Activated naive CD4-positive, alpha-beta T cell treated with anti-CD3 and anti-CD28 coated beads, Interleukin-2, amount 10 ng/mL, durations not matched to agents 7 days and 5 days (primary cell): ENCODE measurements around the gene GTPBP10.

Experiments used
- CTCF ChIA-PET: fragments of 350-600 bp; sonication (Branson Sonifier 250); formaldehyde crosslinking; loops from one replicate; lab custom pipeline; 2021; ENCODE audit warnings: antibody characterized with exemption; lab: Charles Lee
- DNase-seq: peaks from one replicate; pipeline ENCODE4 v3.0.0-alpha.2; 2020
- H3K27ac Mint-ChIP-seq: one replicate; pipeline ENCODE4 v1.8.0; 2021; ENCODE audit warnings: mild to moderate bottlenecking, moderate library complexity, mixed read lengths
- H3K27me3 Mint-ChIP-seq: one replicate; pipeline ENCODE4 v1.8.0; 2021; ENCODE audit warnings: mild to moderate bottlenecking, mixed read lengths
- H3K36me3 Mint-ChIP-seq: one replicate; pipeline ENCODE4 v1.8.0; 2021; ENCODE audit warnings: mixed read lengths
- H3K4me1 Mint-ChIP-seq: one replicate; pipeline ENCODE4 v1.8.0; 2021; ENCODE audit warnings: mixed read lengths
- H3K4me3 Mint-ChIP-seq: one replicate; pipeline ENCODE4 v1.8.0; 2021; ENCODE audit warnings: mild to moderate bottlenecking, moderate library complexity, mixed read lengths
- H3K9me3 Mint-ChIP-seq: one replicate; pipeline ENCODE4 v1.8.0; 2021; ENCODE audit warnings: mixed read lengths

The GTPBP10 gene

GRCh38 chr7:90391488-90391887, 45.0 kb downstream of the GTPBP10 start:
- CTCF ChIA-PET = no interaction called here
- H3K27ac Mint-ChIP-seq = no peak overlapping the region
- H3K4me3 Mint-ChIP-seq = no peak overlapping the region
- H3K36me3 Mint-ChIP-seq = peaks cover 13% of the 10 kb centered on the region
- peaks cover 7% of the 10 kb centered on the region for H3K9me3 Mint-ChIP-seq
- H3K27me3 Mint-ChIP-seq = no peaks in the 10 kb centered on the region
- DNase-seq = no peak
- H3K4me1 Mint-ChIP-seq = no peaks in the 10 kb centered on the region

GRCh38 chr7:90396420-90396819, 49.9 kb downstream of the GTPBP10 start:
- DNase-seq = no peak
- Mint-ChIP-seq H3K36me3 (peaks cover 2% of the 10 kb centered on the region), H3K4me3 (no peak overlapping the region), H3K27ac (no peak overlapping the region), H3K9me3 (peaks cover 16% of the 10 kb centered on the region), H3K4me1 (no peaks in the 10 kb centered on the region), H3K27me3 (peaks cover 4% of the 10 kb centered on the region)
- CTCF ChIA-PET = no interaction called here

GRCh38 chr7:90401989-90402388, 55.5 kb downstream of the GTPBP10 start:
- peaks cover 10% of the 10 kb centered on the region for H3K9me3 Mint-ChIP-seq
- H3K4me3 Mint-ChIP-seq = no peak overlapping the region
- no peaks in the 10 kb centered on the region for H3K36me3 Mint-ChIP-seq
- H3K27ac Mint-ChIP-seq = no peak overlapping the region
- peaks cover 26% of the 10 kb centered on the region for H3K4me1 Mint-ChIP-seq
- CTCF ChIA-PET = interaction anchor here (2.0 kb wide), 1 partner anchor 56 kb away, joined by 5 read pairs; the partner anchor contains the start of gene GTPBP10
- H3K27me3 Mint-ChIP-seq = peaks cover 11% of the 10 kb centered on the region
- DNase-seq = no peak

GRCh38 chr7:90402785-90403173, 56.3 kb downstream of the GTPBP10 start:
- Mint-ChIP-seq H3K4me1 (peaks cover 26% of the 10 kb centered on the region), H3K9me3 (peaks cover 10% of the 10 kb centered on the region), H3K27me3 (peaks cover 11% of the 10 kb centered on the region), H3K4me3 (peak overlapping the region; percentile 81), H3K27ac (peak overlapping the region; percentile 77), H3K36me3 (no peaks in the 10 kb centered on the region)
- CTCF ChIA-PET = interaction anchor here (2.0 kb wide), 1 partner anchor 57 kb away, joined by 5 read pairs; the partner anchor contains the start of gene GTPBP10
- DNase-seq = no peak

- H3K4me3 Mint-ChIP-seq = peak within 1 kb of the TSS; percentile 81
- peaks cover 26% of the 10 kb centered on the region for H3K4me1 Mint-ChIP-seq
- CTCF ChIA-PET = interaction anchor here (0.7 to 2.0 kb wide), 2 partner anchors 57 to 58 kb away, joined by 4 to 5 read pairs; partner anchors contain the start of gene GTPBP10
- no peaks in the 10 kb centered on the region for H3K36me3 Mint-ChIP-seq
- peak within 1 kb of the TSS; percentile 77 for H3K27ac Mint-ChIP-seq
- DNase-seq = peak; percentile 80
- peaks cover 6% of the 10 kb centered on the region for H3K9me3 Mint-ChIP-seq
- peaks cover 9% of the 10 kb centered on the region for H3K27me3 Mint-ChIP-seq
Observed at GRCh38 chr7:90403174-90404113, 56.9 kb downstream of the GTPBP10 start, which contains the start of gene CLDN12. CLDN12 (plus strand) TSS chr7:90403461; CDS start chr7:90412677, 9,216 bp downstream.

GRCh38 chr7:90404777-90405176, 58.3 kb downstream of the GTPBP10 start:
- Mint-ChIP-seq H3K4me3 (peak overlapping the region; percentile 81), H3K36me3 (no peaks in the 10 kb centered on the region), H3K9me3 (no peaks in the 10 kb centered on the region), H3K27me3 (peaks cover 7% of the 10 kb centered on the region), H3K4me1 (peaks cover 26% of the 10 kb centered on the region), H3K27ac (peak overlapping the region; percentile 30)
- DNase-seq = no peak
- CTCF ChIA-PET = no interaction called here

GRCh38 chr7:90407484-90407821, 60.9 kb downstream of the GTPBP10 start:
- CTCF ChIA-PET = no interaction called here
- H3K9me3 Mint-ChIP-seq = no peaks in the 10 kb centered on the region
- H3K4me1 Mint-ChIP-seq = peaks cover 26% of the 10 kb centered on the region
- DNase-seq = no peak
- no peak overlapping the region for H3K27ac Mint-ChIP-seq
- no peak overlapping the region for H3K4me3 Mint-ChIP-seq
- peaks cover 7% of the 10 kb centered on the region for H3K27me3 Mint-ChIP-seq
- no peaks in the 10 kb centered on the region for H3K36me3 Mint-ChIP-seq

- Mint-ChIP-seq H3K27me3 (peaks cover 3% of the 10 kb centered on the region), H3K36me3 (no peaks in the 10 kb centered on the region), H3K4me3 (no peak overlapping the region), H3K9me3 (no peaks in the 10 kb centered on the region), H3K4me1 (peaks cover 19% of the 10 kb centered on the region), H3K27ac (no peak overlapping the region)
- no peak for DNase-seq
- CTCF ChIA-PET = interaction anchor here (0.6 kb wide), 1 partner anchor 286 kb away, joined by 3 read pairs; no protein-coding TSS in a partner anchor
Observed at GRCh38 chr7:90408142-90408541, 61.6 kb downstream of the GTPBP10 start.

- CTCF ChIA-PET = no interaction called here
- Mint-ChIP-seq H3K4me3 (no peak overlapping the region), H3K27ac (no peak overlapping the region), H3K36me3 (no peaks in the 10 kb centered on the region), H3K9me3 (no peaks in the 10 kb centered on the region), H3K4me1 (peaks cover 4% of the 10 kb centered on the region), H3K27me3 (no peaks in the 10 kb centered on the region)
- DNase-seq = no peak
Observed at GRCh38 chr7:90409667-90410066, 63.2 kb downstream of the GTPBP10 start.

GRCh38 chr7:90411510-90411909, 65.0 kb downstream of the GTPBP10 start:
- no peaks in the 10 kb centered on the region for H3K27me3 Mint-ChIP-seq
- H3K27ac Mint-ChIP-seq = no peak overlapping the region

GRCh38 chr7:90412458-90413184, 66.1 kb downstream of the GTPBP10 start:
- DNase-seq = peak; percentile 40
- H3K4me1 Mint-ChIP-seq = no peaks in the 10 kb centered on the region
- H3K9me3 Mint-ChIP-seq = no peaks in the 10 kb centered on the region
- no peaks in the 10 kb centered on the region for H3K27me3 Mint-ChIP-seq
- H3K36me3 Mint-ChIP-seq = no peaks in the 10 kb centered on the region
- H3K4me3 Mint-ChIP-seq = no peak overlapping the region
- CTCF ChIA-PET = interaction anchor here (1.3 to 1.7 kb wide), 3 partner anchors 67 to 101 kb away, joined by 3 to 4 read pairs (median 4); partner anchors contain the start of gene GTPBP10
- no peak overlapping the region for H3K27ac Mint-ChIP-seq

More at GRCh38 chr7:90411510-90411909, 65.0 kb downstream of the GTPBP10 start:
- H3K4me3 Mint-ChIP-seq = no peak overlapping the region
- H3K4me1 Mint-ChIP-seq = no peaks in the 10 kb centered on the region
- no peaks in the 10 kb centered on the region for H3K9me3 Mint-ChIP-seq
- DNase-seq = no peak
- no peaks in the 10 kb centered on the region for H3K36me3 Mint-ChIP-seq
- CTCF ChIA-PET = interaction anchor here (0.7 to 1.7 kb wide), 5 partner anchors 13 to 258 kb away, joined by 3 to 4 read pairs (median 4); partner anchors contain the start of genes GTPBP10 and STEAP1

- CTCF ChIA-PET = interaction anchor here (1.1 to 1.3 kb wide), 2 partner anchors 15 to 100 kb away, joined by 3 to 4 read pairs; no protein-coding TSS in a partner anchor
- H3K4me1 Mint-ChIP-seq = no peaks in the 10 kb centered on the region
- H3K4me3 Mint-ChIP-seq = no peak overlapping the region
Observed at GRCh38 chr7:90413185-90413528, 66.6 kb downstream of the GTPBP10 start.

GRCh38 chr7:90421651-90422050, 75.1 kb downstream of the GTPBP10 start:
- Mint-ChIP-seq H3K36me3 (no peaks in the 10 kb centered on the region), H3K4me3 (no peak overlapping the region), H3K9me3 (no peaks in the 10 kb centered on the region), H3K27me3 (no peaks in the 10 kb centered on the region), H3K27ac (no peak overlapping the region), H3K4me1 (peaks cover 14% of the 10 kb centered on the region)
- CTCF ChIA-PET = interaction anchor here (1.4 to 2.2 kb wide), 2 partner anchors 110 to 118 kb away, joined by 3 to 10 read pairs; no protein-coding TSS in a partner anchor
- no peak for DNase-seq

More at GRCh38 chr7:90413185-90413528, 66.6 kb downstream of the GTPBP10 start:
- H3K27ac Mint-ChIP-seq = no peak overlapping the region
- H3K9me3 Mint-ChIP-seq = no peaks in the 10 kb centered on the region
- no peaks in the 10 kb centered on the region for H3K27me3 Mint-ChIP-seq
- H3K36me3 Mint-ChIP-seq = no peaks in the 10 kb centered on the region
- no peak for DNase-seq

- no peak for DNase-seq
- H3K4me1 Mint-ChIP-seq = peaks cover 14% of the 10 kb centered on the region
- no peaks in the 10 kb centered on the region for H3K36me3 Mint-ChIP-seq
- H3K27ac Mint-ChIP-seq = peak overlapping the region; percentile 0
- CTCF ChIA-PET = interaction anchor here (1.0 kb wide), 1 partner anchor 271 kb away, joined by 3 read pairs; the partner anchor contains the start of gene STEAP1
- H3K27me3 Mint-ChIP-seq = no peaks in the 10 kb centered on the region
- no peaks in the 10 kb centered on the region for H3K9me3 Mint-ChIP-seq
- H3K4me3 Mint-ChIP-seq = no peak overlapping the region
Observed at GRCh38 chr7:90424720-90425119, 78.2 kb downstream of the GTPBP10 start.
